ENCODE measurements around the gene ZNF839. TPM values are rescaled to one million over a fixed set of nuclear protein-coding genes. Genes with fewer than 3 reads are reported as not detected.

ZNF839 gene
- 10 to 100 TPM; 10.2 to 10.6 TPM for total RNA-seq

GRCh38 chr14:102319351-102320032, at the start of gene ZNF839:
TSS of gene ZNF839 (plus strand) at chr14:102319746. CDS start at chr14:102319766, 20 bp downstream.
- CTCF ChIA-PET: interaction anchor here (0.5 to 2.0 kb wide), 9 partner anchors 15 to 358 kb away, joined by 3 to 16 read pairs (median 3); no protein-coding TSS in a partner anchor
- peaks cover 55% of the 10 kb centered on the region for H3K4me1 Mint-ChIP-seq (ENCODE audit: low read depth)
- no peaks in the 10 kb centered on the region for H3K9me3 Mint-ChIP-seq
- DNase-seq: peak; percentile 97
- H3K27me3 Mint-ChIP-seq (ENCODE audit: low read depth): no peaks in the 10 kb centered on the region
- peaks cover 2% of the 10 kb centered on the region for H3K36me3 Mint-ChIP-seq (ENCODE audit: low read depth)
- peak within 1 kb of the TSS; percentile 98 for H3K27ac Mint-ChIP-seq
- peak within 1 kb of the TSS; percentile 95 for H3K4me3 Mint-ChIP-seq
- intact Hi-C loops (cut with micrococcal nuclease): loop anchor here (1.0 to 5.0 kb wide), 7 partner anchors 43 to 557 kb away; partner anchors contain the start of genes ANKRD9, CINP, PPP2R5C and RCOR1

GRCh38 chr14:102272392-102272791, 47.2 kb upstream of the ZNF839 start:
- intact Hi-C loops (cut with micrococcal nuclease): no loop called here
- no peak overlapping the region for H3K4me3 Mint-ChIP-seq
- H3K9me3 Mint-ChIP-seq: no peaks in the 10 kb centered on the region
- no peak for DNase-seq
- H3K4me1 Mint-ChIP-seq (ENCODE audit: low read depth): peaks cover 6% of the 10 kb centered on the region
- no peaks in the 10 kb centered on the region for H3K27me3 Mint-ChIP-seq (ENCODE audit: low read depth)
- CTCF ChIA-PET: interaction anchor here (1.3 kb wide), 1 partner anchor 42 kb away, joined by 5 read pairs; no protein-coding TSS in a partner anchor
- peak overlapping the region; percentile 39 for H3K27ac Mint-ChIP-seq
- H3K36me3 Mint-ChIP-seq (ENCODE audit: low read depth): no peaks in the 10 kb centered on the region

DNA sequence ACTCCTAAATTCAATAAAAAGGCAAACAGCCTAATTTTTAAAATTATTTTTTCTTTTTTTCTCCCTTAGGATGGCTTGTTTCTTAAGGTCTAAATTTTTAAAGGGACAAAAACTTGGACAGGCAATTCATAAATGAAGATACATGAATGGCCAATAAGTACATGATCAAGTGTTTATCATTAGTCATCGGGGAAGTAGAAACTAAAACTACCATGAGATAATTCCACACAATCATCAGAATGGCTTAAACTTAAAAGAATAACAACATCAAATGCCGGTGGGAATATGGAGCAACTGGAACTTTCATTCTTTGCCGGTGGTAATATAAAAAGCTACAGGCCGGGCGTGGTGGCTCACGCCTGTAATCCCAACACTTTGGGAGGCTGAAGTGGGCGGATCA, 43.7 kb upstream of the ZNF839 start:
- Mint-ChIP-seq H3K9me3 (no peaks in the 10 kb centered on the region), H3K27me3 (ENCODE audit: low read depth) (no peaks in the 10 kb centered on the region), H3K4me3 (no peak overlapping the region), H3K4me1 (ENCODE audit: low read depth) (peaks cover 10% of the 10 kb centered on the region), H3K27ac (no peak overlapping the region), H3K36me3 (ENCODE audit: low read depth) (no peaks in the 10 kb centered on the region)
- no peak for DNase-seq
- intact Hi-C loops (cut with micrococcal nuclease): no loop called here
- CTCF ChIA-PET: no interaction called here

DNA sequence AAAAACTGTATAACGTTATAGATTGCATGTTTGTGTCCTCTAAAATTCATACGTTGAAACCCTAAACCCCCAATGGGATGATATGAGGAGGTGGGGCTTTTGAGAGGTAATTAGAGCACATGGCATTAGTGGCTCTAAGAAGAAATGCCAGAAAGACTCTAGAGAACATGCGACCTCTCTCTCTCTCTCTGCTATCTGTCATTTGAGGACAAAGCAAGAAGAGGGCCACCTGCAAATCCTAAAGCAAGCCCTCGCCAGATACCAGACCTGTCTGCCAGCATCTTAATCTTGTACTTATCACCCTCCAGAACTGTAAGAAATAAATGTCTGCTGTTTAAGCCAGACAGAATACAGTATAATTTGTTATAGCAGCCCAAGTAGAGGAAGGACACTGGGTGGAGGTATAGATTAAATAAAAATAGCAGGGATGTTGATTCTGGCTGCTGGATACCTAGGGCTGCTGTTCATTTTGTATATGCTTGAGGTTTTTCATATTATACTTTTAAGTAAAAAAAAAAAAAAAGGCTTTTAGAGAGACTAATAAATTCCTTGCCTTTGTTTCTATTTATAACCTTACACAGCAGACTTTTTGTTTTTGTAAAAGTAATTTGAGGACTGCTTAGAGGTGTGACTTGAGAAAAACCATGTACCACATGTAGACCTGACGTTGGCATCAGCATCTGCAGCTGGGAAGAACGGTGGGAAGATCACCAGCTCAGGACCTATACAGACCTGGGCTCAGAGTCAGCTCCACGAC, 41.5 kb upstream of the ZNF839 start:
- Mint-ChIP-seq H3K36me3 (ENCODE audit: low read depth) (no peaks in the 10 kb centered on the region), H3K9me3 (no peaks in the 10 kb centered on the region), H3K4me1 (ENCODE audit: low read depth) (peaks cover 3% of the 10 kb centered on the region), H3K27me3 (ENCODE audit: low read depth) (no peaks in the 10 kb centered on the region), H3K4me3 (no peak overlapping the region), H3K27ac (no peak overlapping the region)
- CTCF ChIA-PET: no interaction called here
- intact Hi-C loops (cut with micrococcal nuclease): no loop called here
- DNase-seq: no peak

- CTCF ChIA-PET: no interaction called here
Measured at GRCh38 chr14:102278631-102278935, 41.0 kb upstream of the ZNF839 start.

GRCh38 chr14:102279282-102279681, 40.3 kb upstream of the ZNF839 start:
- Mint-ChIP-seq H3K36me3 (ENCODE audit: low read depth) (no peaks in the 10 kb centered on the region), H3K27ac (no peak overlapping the region), H3K9me3 (no peaks in the 10 kb centered on the region), H3K4me1 (ENCODE audit: low read depth) (peaks cover 3% of the 10 kb centered on the region), H3K4me3 (no peak overlapping the region), H3K27me3 (ENCODE audit: low read depth) (no peaks in the 10 kb centered on the region)
- CTCF ChIA-PET: no interaction called here
- DNase-seq: no peak
- intact Hi-C loops (cut with micrococcal nuclease): no loop called here

More at GRCh38 chr14:102278631-102278935, 41.0 kb upstream of the ZNF839 start:
- no peaks in the 10 kb centered on the region for H3K9me3 Mint-ChIP-seq
- H3K4me3 Mint-ChIP-seq: no peak overlapping the region
- H3K27me3 Mint-ChIP-seq (ENCODE audit: low read depth): no peaks in the 10 kb centered on the region
- intact Hi-C loops (cut with micrococcal nuclease): no loop called here
- H3K36me3 Mint-ChIP-seq (ENCODE audit: low read depth): no peaks in the 10 kb centered on the region
- H3K4me1 Mint-ChIP-seq (ENCODE audit: low read depth): peaks cover 3% of the 10 kb centered on the region
- no peak for DNase-seq
- no peak overlapping the region for H3K27ac Mint-ChIP-seq

GRCh38 chr14:102279688-102280348, 39.7 kb upstream of the ZNF839 start:
- CTCF ChIA-PET: no interaction called here
- DNase-seq: peak; percentile 46
- H3K4me1 Mint-ChIP-seq (ENCODE audit: low read depth): peaks cover 3% of the 10 kb centered on the region

GRCh38 chr14:102280376-102280962, 39.1 kb upstream of the ZNF839 start:
- H3K27ac Mint-ChIP-seq: no peak overlapping the region
- H3K4me3 Mint-ChIP-seq: no peak overlapping the region
- no peak for DNase-seq
- peaks cover 3% of the 10 kb centered on the region for H3K4me1 Mint-ChIP-seq (ENCODE audit: low read depth)
- no peaks in the 10 kb centered on the region for H3K27me3 Mint-ChIP-seq (ENCODE audit: low read depth)
- no peaks in the 10 kb centered on the region for H3K36me3 Mint-ChIP-seq (ENCODE audit: low read depth)
- H3K9me3 Mint-ChIP-seq: no peaks in the 10 kb centered on the region
- intact Hi-C loops (cut with micrococcal nuclease): no loop called here
- CTCF ChIA-PET: no interaction called here

More at GRCh38 chr14:102279688-102280348, 39.7 kb upstream of the ZNF839 start:
- Mint-ChIP-seq H3K36me3 (ENCODE audit: low read depth) (no peaks in the 10 kb centered on the region), H3K27me3 (ENCODE audit: low read depth) (no peaks in the 10 kb centered on the region), H3K27ac (no peak overlapping the region), H3K4me3 (no peak overlapping the region), H3K9me3 (no peaks in the 10 kb centered on the region)
- intact Hi-C loops (cut with micrococcal nuclease): no loop called here

DNA sequence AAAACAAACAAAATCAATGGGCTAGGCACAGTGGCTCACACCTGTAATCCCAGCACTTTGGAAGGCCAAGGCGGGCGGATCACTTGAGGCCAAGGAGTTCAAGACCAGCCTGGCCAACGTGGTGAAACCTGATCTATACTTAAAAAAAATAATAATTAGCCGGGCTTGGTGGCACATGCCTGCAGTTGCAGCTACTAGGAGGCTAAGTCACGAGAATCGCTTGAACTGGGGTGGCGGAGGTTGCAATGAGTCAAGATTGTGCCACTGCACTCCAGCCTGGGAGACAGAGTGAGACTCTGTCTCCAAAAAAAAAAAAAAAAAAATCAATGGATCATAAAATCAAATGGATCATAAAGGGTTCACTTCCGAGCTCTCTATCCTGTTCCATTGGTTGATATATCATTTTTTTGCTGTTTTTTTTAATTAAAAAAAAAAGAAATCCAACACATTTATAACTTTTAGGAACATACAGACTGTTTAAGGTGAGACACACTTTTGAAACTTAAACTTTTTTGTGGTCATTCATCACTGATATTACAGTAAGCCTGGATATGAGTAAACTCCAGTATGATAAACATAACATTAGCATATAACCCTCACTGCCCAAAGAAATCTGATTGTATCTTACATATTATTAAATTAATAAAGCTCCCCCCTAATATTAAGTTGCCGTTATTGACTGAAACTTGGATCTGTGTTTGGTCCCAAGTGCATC, 36.6 kb upstream of the ZNF839 start:
- H3K27ac Mint-ChIP-seq: no peak overlapping the region
- CTCF ChIA-PET: interaction anchor here (0.7 kb wide), 1 partner anchor 438 kb away, joined by 3 read pairs; no protein-coding TSS in a partner anchor

DNA sequence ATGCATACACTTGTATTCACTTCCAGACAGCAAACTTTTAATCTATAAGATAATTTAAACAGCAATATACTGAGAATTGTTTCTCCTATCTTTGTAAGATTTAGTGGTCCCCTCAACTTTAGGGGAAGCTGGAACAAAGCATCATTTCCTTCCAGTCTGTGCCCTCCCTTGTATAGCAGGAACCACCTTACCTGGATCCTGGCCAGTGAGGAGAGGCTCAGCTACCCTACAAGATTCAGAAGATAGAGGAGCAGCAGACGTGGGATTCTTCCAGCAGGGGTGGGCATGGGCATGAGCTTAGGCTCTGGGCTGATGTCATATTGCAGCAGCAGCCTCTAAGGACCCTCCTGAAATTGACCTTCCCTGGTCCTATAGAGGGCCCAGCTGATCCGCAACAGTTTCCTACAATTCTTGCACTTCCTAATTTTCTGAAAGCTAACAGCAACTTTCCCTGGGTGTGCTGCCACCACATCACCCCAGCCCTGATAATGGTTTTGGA, 35.9 kb upstream of the ZNF839 start:
- Mint-ChIP-seq H3K9me3 (no peaks in the 10 kb centered on the region), H3K27me3 (ENCODE audit: low read depth) (no peaks in the 10 kb centered on the region), H3K4me1 (ENCODE audit: low read depth) (peaks cover 3% of the 10 kb centered on the region), H3K27ac (no peak overlapping the region), H3K4me3 (no peak overlapping the region), H3K36me3 (ENCODE audit: low read depth) (no peaks in the 10 kb centered on the region)
- intact Hi-C loops (cut with micrococcal nuclease): no loop called here
- CTCF ChIA-PET: interaction anchor here (0.7 kb wide), 1 partner anchor 439 kb away, joined by 3 read pairs; no protein-coding TSS in a partner anchor
- DNase-seq: no peak

More for the DNA sequence above, 36.6 kb upstream of the ZNF839 start:
- Mint-ChIP-seq H3K27me3 (ENCODE audit: low read depth) (no peaks in the 10 kb centered on the region), H3K4me1 (ENCODE audit: low read depth) (peaks cover 3% of the 10 kb centered on the region), H3K9me3 (no peaks in the 10 kb centered on the region), H3K36me3 (ENCODE audit: low read depth) (no peaks in the 10 kb centered on the region), H3K4me3 (no peak overlapping the region)
- intact Hi-C loops (cut with micrococcal nuclease): no loop called here
- no peak for DNase-seq

DNA sequence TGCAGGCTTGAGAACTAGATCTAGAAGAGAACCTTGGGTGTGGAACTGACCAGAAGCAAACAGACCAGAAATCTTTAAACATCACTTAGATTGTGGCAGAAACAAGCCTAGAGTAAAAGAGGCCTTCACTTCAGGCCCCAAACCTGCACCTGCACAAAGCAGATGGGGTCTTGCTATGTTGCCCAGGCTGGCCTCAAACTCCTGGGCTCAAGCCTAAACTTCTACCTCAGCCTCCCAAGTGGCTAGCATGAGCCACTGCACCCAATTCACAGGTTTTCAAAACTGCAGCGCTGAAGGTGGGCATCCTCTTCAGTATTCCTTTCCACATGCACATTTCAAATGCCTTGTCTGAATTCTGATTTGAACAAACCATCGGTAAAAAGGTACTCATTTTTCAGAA, 34.4 kb upstream of the ZNF839 start:
- CTCF ChIA-PET: no interaction called here
- Mint-ChIP-seq H3K9me3 (no peaks in the 10 kb centered on the region), H3K36me3 (ENCODE audit: low read depth) (no peaks in the 10 kb centered on the region), H3K4me1 (ENCODE audit: low read depth) (no peaks in the 10 kb centered on the region), H3K27me3 (ENCODE audit: low read depth) (no peaks in the 10 kb centered on the region), H3K27ac (no peak overlapping the region), H3K4me3 (no peak overlapping the region)
- intact Hi-C loops (cut with micrococcal nuclease): no loop called here
- DNase-seq: no peak

DNA sequence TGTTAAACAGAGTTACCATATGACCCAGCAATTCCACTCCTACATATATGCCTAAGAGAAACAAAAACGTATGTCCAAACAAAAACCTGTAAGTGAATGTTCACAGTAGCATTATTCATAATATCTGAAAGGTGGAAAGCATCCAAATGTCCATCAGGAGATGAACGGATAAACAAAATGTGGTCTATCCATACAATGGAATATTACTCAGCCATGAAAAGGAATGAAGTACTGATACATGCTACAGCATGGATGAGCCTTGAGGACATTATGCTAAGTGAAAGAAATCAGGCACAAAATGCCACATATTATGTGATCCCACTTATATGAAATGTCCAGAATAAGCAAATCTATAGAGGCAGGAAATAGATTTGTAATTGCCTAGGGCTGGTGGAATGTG, 31.4 kb upstream of the ZNF839 start:
- Mint-ChIP-seq H3K27ac (no peak overlapping the region), H3K36me3 (ENCODE audit: low read depth) (no peaks in the 10 kb centered on the region), H3K4me1 (ENCODE audit: low read depth) (no peaks in the 10 kb centered on the region), H3K27me3 (ENCODE audit: low read depth) (no peaks in the 10 kb centered on the region), H3K9me3 (no peaks in the 10 kb centered on the region), H3K4me3 (no peak overlapping the region)
- DNase-seq: no peak
- intact Hi-C loops (cut with micrococcal nuclease): no loop called here
- CTCF ChIA-PET: no interaction called here

Data from activated naive CD4-positive, alpha-beta T cell treated with anti-CD3 and anti-CD28 coated beads for 36 hours (primary cell).